ENCODE measurements around the gene PDE2A. TPM values are rescaled to one million over a fixed set of nuclear protein-coding genes. Genes with fewer than 3 reads are reported as not detected.

PDE2A gene
- total RNA-seq, 3 donors from 2014 or later: 23.7 to 85.9 (median 67.0) TPM

DNA sequence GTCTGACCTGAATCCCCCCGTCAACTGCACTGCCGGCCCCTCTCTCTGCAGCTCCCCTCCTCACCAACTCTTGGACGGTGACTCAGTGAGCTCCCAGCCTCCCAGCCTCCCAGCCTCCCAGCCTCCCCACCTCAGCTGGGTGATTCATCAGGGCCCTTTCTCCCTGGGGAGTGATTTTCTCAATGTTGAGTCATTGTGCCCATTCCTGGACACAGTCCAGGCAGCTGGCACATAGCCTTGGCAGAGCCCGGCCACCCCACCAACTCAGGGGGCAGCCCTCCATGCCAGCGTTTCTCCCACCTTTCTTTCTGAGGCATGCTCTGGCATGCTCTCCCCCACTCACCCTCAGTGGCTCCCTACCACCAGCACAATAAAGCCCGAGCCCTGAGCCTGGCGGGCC is 30.7 kb downstream of the PDE2A start:
- TF ChIP-seq, protein P1, sequence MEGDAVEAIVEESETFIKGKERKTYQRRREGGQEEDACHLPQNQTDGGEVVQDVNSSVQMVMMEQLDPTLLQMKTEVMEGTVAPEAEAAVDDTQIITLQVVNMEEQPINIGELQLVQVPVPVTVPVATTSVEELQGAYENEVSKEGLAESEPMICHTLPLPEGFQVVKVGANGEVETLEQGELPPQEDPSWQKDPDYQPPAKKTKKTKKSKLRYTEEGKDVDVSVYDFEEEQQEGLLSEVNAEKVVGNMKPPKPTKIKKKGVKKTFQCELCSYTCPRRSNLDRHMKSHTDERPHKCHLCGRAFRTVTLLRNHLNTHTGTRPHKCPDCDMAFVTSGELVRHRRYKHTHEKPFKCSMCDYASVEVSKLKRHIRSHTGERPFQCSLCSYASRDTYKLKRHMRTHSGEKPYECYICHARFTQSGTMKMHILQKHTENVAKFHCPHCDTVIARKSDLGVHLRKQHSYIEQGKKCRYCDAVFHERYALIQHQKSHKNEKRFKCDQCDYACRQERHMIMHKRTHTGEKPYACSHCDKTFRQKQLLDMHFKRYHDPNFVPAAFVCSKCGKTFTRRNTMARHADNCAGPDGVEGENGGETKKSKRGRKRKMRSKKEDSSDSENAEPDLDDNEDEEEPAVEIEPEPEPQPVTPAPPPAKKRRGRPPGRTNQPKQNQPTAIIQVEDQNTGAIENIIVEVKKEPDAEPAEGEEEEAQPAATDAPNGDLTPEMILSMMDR (IDR thresholded peaks at IDR 0.05): no peak
- TF ChIP-seq POLR2AphosphoS5 (IDR thresholded peaks at IDR 0.05) (no peak), POLR2A (IDR thresholded peaks at IDR 0.05) (no peak)
- no peak for DNase-seq (ENCODE audit: low spot score in 2 of 2)
- Histone ChIP-seq H3K36me3 (no peaks in the 10 kb centered on the region), H3K4me3 (peak overlapping the region in 1 of 3 donors; percentile 88), H3K27ac (no peak overlapping the region), H3K27me3 (peaks cover 0 to 24% of the 10 kb centered on the region in 2 donors), H3K9me3 (no peaks in the 10 kb centered on the region), H3K4me1 (no peaks in the 10 kb centered on the region)
- intact Hi-C loops (cut with DNase I; ENCODE audit: low total_unique reads): no loop called here

DNA sequence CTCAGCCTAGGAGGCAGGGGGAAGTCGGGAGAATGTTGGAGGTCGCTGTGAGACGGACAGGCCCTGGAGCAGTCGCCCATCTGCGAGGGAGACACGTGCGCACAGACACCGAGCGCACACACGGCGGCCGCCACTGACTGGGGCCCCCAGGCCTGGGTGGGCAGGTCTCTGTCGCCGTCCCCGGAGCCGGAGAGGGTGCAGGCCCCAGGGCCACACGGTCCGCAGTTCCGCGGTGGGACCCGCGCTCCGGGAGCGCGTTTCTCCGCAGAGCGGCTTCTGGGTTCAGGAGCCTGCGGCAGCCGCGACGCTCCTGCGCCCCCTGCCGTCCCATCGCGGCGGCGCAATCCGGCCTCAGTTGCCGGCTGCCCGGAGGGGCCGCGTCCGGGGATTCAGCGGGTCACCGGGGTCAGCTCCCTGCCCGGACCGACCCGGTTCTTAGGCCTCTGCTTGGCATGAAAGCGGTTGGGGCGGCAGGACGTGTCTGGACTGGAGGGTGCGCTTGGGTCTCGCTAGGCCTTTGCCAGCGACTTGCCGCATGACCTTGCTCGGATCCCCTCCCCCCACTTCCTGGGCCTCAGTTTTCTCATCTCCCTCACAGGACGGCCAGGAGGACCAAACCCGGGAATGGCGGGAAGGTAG is 31.2 kb downstream of the PDE2A start:
- Histone ChIP-seq H3K4me3 (peak overlapping the region; percentile 57 to 88 (median 60)), H3K4me1 (no peaks in the 10 kb centered on the region), H3K27me3 (peaks cover 0 to 24% of the 10 kb centered on the region in 2 donors), H3K36me3 (no peaks in the 10 kb centered on the region), H3K27ac (peak overlapping the region in 1 of 2 donors; percentile 57), H3K9me3 (no peaks in the 10 kb centered on the region)
- DNase-seq (ENCODE audit: low spot score in 2 of 2): no peak
- TF ChIP-seq, protein P1 (IDR thresholded peaks at IDR 0.05): peak; percentile 83 to 95 (median 94)
- TF ChIP-seq POLR2AphosphoS5 (IDR thresholded peaks at IDR 0.05): no peak
- intact Hi-C loops (cut with DNase I; ENCODE audit: low total_unique reads): no loop called here

DNA sequence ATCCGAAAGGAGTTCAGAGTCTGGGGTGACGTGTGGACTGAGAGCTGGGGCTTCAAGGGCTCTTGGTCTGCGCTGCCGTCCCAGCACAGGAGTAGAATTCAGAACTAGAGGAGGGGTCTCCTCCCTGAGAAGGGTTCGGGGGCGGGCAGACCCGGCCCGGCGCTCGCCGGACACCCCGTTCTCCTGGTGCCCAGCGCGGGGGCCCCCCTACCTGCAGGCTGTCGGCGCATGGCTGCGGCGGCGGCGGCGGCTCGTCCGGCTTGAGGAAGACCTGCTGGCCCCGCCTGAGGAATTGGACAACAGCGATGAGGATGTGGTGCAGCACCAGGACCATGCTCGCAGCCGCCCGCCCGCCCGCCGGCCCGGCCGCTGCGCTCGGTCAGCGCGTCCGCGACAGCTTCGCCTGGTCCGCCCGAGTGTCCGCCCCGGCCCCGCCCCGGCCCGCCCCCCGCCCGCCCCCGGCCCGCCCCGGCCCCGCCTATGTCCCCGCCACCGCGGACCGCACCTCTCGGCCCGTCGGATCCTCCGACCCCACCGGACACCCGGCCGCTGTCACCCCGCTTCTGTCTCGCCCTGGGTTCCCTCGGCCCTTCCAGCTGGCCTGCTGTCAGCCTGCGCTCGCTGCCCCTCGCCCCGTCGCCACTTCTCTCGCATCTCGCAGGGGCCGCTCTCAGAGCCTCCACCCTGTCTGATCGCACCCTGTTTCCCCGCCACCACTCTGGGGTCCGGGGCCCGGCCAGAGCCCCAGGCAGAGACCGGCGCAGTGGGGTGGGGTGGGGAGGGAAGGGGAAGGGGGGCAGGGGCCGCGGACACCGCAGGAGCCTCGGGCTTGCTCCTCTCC is 32.0 kb downstream of the PDE2A start:
- no peak for DNase-seq (ENCODE audit: low spot score in 2 of 2)
- H3K9me3 ChIP-seq: no peaks in the 10 kb centered on the region
- H3K4me1 ChIP-seq: no peaks in the 10 kb centered on the region
- intact Hi-C loops (cut with DNase I; ENCODE audit: low total_unique reads): no loop called here
- peak overlapping the region in 1 of 2 donors; percentile 57 for H3K27ac ChIP-seq
- no peak for TF ChIP-seq POLR2A (IDR thresholded peaks at IDR 0.05)
- TF ChIP-seq, protein P1 (IDR thresholded peaks at IDR 0.05): no peak
- TF ChIP-seq POLR2AphosphoS5 (IDR thresholded peaks at IDR 0.05): no peak
- H3K27me3 ChIP-seq: peaks cover 0 to 24% of the 10 kb centered on the region in 2 donors
- H3K4me3 ChIP-seq: peak overlapping the region; percentile 57 to 88 (median 60)
- no peaks in the 10 kb centered on the region for H3K36me3 ChIP-seq

DNA sequence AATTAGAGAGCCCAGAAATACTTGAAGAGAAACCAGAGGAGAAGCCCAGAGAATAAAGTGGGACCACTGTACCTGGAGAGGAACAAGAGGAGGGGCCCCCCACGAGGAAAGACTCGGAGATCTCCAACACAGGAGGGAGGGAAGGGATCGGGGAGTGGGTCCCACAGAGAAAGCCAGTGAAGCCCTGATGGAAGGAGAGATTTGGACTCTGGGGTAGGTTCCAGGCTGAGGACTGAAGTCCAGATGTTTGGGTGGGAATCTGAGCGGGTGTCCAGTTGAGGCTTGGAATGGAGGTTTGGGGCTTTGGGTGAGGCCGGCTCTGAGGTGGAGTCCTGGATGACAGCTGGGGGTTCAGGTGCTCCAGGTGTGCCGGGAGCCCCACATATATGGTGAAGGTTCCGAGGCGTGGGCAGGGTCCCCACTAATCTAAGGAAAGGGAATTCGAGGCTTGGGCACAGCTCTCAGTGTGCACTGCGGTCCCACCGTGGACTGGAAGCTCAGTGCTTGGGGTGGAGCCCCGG is 32.6 kb downstream of the PDE2A start:
- no peak for DNase-seq (ENCODE audit: low spot score in 2 of 2)
- Histone ChIP-seq H3K27ac (peak overlapping the region in 1 of 2 donors; percentile 57), H3K9me3 (no peaks in the 10 kb centered on the region), H3K4me3 (peak overlapping the region; percentile 57 to 88 (median 60)), H3K36me3 (no peaks in the 10 kb centered on the region), H3K27me3 (peaks cover 0 to 24% of the 10 kb centered on the region in 2 donors), H3K4me1 (no peaks in the 10 kb centered on the region)
- TF ChIP-seq POLR2A (IDR thresholded peaks at IDR 0.05) (no peak), POLR2AphosphoS5 (IDR thresholded peaks at IDR 0.05) (no peak)
- TF ChIP-seq, protein P1 (IDR thresholded peaks at IDR 0.05): no peak
- intact Hi-C loops (cut with DNase I; ENCODE audit: low total_unique reads): loop anchor here (1.0 kb wide), 1 partner anchor 36 kb away; no protein-coding TSS in a partner anchor

All from breast epithelium (tissue), 4 donors.